Transverse colon (tissue), 4 donors: ENCODE results near the gene GLI3.

Experiments
- CTCF ChIP-seq, 5 experiments: fragments of 200-600 bp in 3 of 5; fragments of 450-650 bp in 2 of 5; sonication (generic) in 3 of 5; IDR thresholded peaks; 1 replicate in 2 of 5; 2 replicates in 3 of 5; pipeline ENCODE4 v1.5.1; 2016 to 2017; ENCODE audit warnings: antibody characterized with exemption in 5 of 5, inconsistent platforms in 3 of 5, mild to moderate bottlenecking in 2 of 5, moderate library complexity in 1 of 5
- POLR2A ChIP-seq: fragments of 450-650 bp; IDR thresholded peaks from one replicate; pipeline ENCODE4 v1.6.1; 2016; ENCODE audit warnings: antibody characterized with exemption, mild to moderate bottlenecking, moderate library complexity
- POLR2AphosphoS5 ChIP-seq, 3 donors: sonication (generic); formaldehyde crosslinking; IDR thresholded peaks; one replicate each; pipeline ENCODE4 v1.6.1; 2016; ENCODE audit warnings: antibody characterized with exemption in 3 of 3

GRCh38 chr7:41984888-41985287, 252.1 kb downstream of the GLI3 start:
- TF ChIP-seq CTCF (IDR thresholded peaks at IDR 0.05) (no peak), POLR2AphosphoS5 (IDR thresholded peaks at IDR 0.05) (no peak), POLR2A (no peak)
